Neural progenitor cell (in vitro differentiated cells): ENCODE data around the gene DPYSL5. TPM values are rescaled to one million over a fixed set of nuclear protein-coding genes. Genes with fewer than 3 reads are reported as not detected.

Experiments used
- DNase-seq: peaks from one replicate; pipeline ENCODE4 v3.0.0-alpha.2; 2016; ENCODE audit warnings: low spot score
- H2AFZ ChIP-seq: fragments of 200-600 bp; sonication (generic); replicated peaks from 2 replicates; pipeline ENCODE4 v1.6.1; 2016; ENCODE audit warnings: antibody characterized with exemption
- H3F3A ChIP-seq: fragments of 200-600 bp; sonication (generic); 2 replicates; pipeline ENCODE4 v1.6.1; 2016; ENCODE audit warnings: antibody characterized with exemption, low read depth
- H3K27ac ChIP-seq: fragments of 200-600 bp; sonication (generic); 2 replicates; pipeline ENCODE4 v1.5.1; 2016; ENCODE audit warnings: mild to moderate bottlenecking
- H3K27me3 ChIP-seq: fragments of 200-600 bp; sonication (generic); 2 replicates; pipeline ENCODE4 v1.6.1; 2016; ENCODE audit warnings: mild to moderate bottlenecking, moderate library complexity
- H3K36me3 ChIP-seq: fragments of 200-600 bp; sonication (generic); 2 replicates; pipeline ENCODE4 v1.5.1; 2016
- H3K4me1 ChIP-seq: fragments of 200-600 bp; sonication (generic); 2 replicates; pipeline ENCODE4 v1.6.1; 2016; ENCODE audit warnings: mixed run types
- H3K4me2 ChIP-seq: fragments of 200-600 bp; sonication (generic); 2 replicates; pipeline ENCODE4 v1.6.1; 2016
- H3K4me3 ChIP-seq: fragments of 200-600 bp; sonication (generic); 2 replicates; pipeline ENCODE4 v1.5.1; 2016
- H3K79me2 ChIP-seq: fragments of 200-600 bp; sonication (generic); 2 replicates; pipeline ENCODE4 v1.6.1; 2016; ENCODE audit warnings: low read depth
- H3K9ac ChIP-seq: fragments of 200-600 bp; sonication (generic); 2 replicates; pipeline ENCODE4 v1.6.1; 2016
- H3K9me3 ChIP-seq: fragments of 200-600 bp; sonication (generic); 2 replicates; pipeline ENCODE4 v1.5.1; 2016; ENCODE audit warnings: low read depth
- H4K20me1 ChIP-seq: fragments of 200-600 bp; sonication (generic); 2 replicates; pipeline ENCODE4 v1.6.1; 2016; ENCODE audit warnings: low read depth
- H3K27ac Mint-ChIP-seq: 3 replicates; pipeline ENCODE4 v1.8.0; 2021; ENCODE audit warnings: mixed read lengths
- H3K27me3 Mint-ChIP-seq: 2 replicates; pipeline ENCODE4 v1.8.0; 2022; ENCODE audit warnings: low read depth, mild to moderate bottlenecking, inconsistent platforms, moderate library complexity, mixed read lengths; ENCODE audit not compliant: insufficient read depth
- H3K36me3 Mint-ChIP-seq: 3 replicates; pipeline ENCODE4 v1.8.0; 2021; ENCODE audit warnings: mixed read lengths
- H3K4me1 Mint-ChIP-seq: 3 replicates; pipeline ENCODE4 v1.8.0; 2021; ENCODE audit warnings: mixed read lengths
- H3K4me3 Mint-ChIP-seq: 3 replicates; pipeline ENCODE4 v1.8.0; 2021; ENCODE audit warnings: mild to moderate bottlenecking, moderate library complexity, mixed read lengths
- H3K9me3 Mint-ChIP-seq: 3 replicates; pipeline ENCODE4 v1.8.0; 2020; ENCODE audit warnings: mixed read lengths
- EZH2 ChIP-seq: fragments of 200-600 bp; sonication (generic); IDR thresholded peaks from 2 replicates; pipeline ENCODE4 v1.6.1; 2017; ENCODE audit warnings: antibody characterized with exemption, mild to moderate bottlenecking, moderate library complexity
- EZH2phosphoT487 ChIP-seq: fragments of 200-600 bp; sonication (generic); IDR thresholded peaks from 2 replicates; pipeline ENCODE4 v1.6.1; 2017; ENCODE audit warnings: antibody characterized with exemption
- total RNA-seq: library from RNA; depleted of rRNA; stranded (reverse); fragments of >200 nt; gene quantifications from 2 replicates; pipeline ENCODE4 v1.2.3, GENCODE V29; 2015; ENCODE audit warnings: low replicate concordance
- TF ChIP-seq, protein P1 (sequence below): fragments of 200-600 bp; sonication (generic); IDR thresholded peaks from 2 replicates; pipeline ENCODE4 v1.5.1; 2017; ENCODE audit warnings: antibody characterized with exemption, mild to moderate bottlenecking

DPYSL5 gene
- total RNA-seq, 1 donor from 2014 or later: 46.3 TPM

- Mint-ChIP-seq H3K4me3 (no peak overlapping the region), H3K36me3 (peaks cover 38% of the 10 kb centered on the region), H3K27ac (no peak overlapping the region), H3K27me3 (peaks cover 8% of the 10 kb centered on the region), H3K4me1 (no peaks in the 10 kb centered on the region), H3K9me3 (no peaks in the 10 kb centered on the region)
- no peak for DNase-seq
- Histone ChIP-seq H3K27ac (no peak overlapping the region), H3K36me3 (no peaks in the 10 kb centered on the region), H3K9ac (no peak overlapping the region), H3K79me2 (no peaks in the 10 kb centered on the region), H4K20me1 (peaks cover 46% of the 10 kb centered on the region), H3K27me3 (no peaks in the 10 kb centered on the region), H3K4me1 (no peaks in the 10 kb centered on the region), H3K4me2 (no peak overlapping the region), H3K9me3 (no peaks in the 10 kb centered on the region), H2AFZ (no peak overlapping the region), H3F3A (peaks cover 6% of the 10 kb centered on the region), H3K4me3 (no peak overlapping the region)
- TF ChIP-seq, protein P1, sequence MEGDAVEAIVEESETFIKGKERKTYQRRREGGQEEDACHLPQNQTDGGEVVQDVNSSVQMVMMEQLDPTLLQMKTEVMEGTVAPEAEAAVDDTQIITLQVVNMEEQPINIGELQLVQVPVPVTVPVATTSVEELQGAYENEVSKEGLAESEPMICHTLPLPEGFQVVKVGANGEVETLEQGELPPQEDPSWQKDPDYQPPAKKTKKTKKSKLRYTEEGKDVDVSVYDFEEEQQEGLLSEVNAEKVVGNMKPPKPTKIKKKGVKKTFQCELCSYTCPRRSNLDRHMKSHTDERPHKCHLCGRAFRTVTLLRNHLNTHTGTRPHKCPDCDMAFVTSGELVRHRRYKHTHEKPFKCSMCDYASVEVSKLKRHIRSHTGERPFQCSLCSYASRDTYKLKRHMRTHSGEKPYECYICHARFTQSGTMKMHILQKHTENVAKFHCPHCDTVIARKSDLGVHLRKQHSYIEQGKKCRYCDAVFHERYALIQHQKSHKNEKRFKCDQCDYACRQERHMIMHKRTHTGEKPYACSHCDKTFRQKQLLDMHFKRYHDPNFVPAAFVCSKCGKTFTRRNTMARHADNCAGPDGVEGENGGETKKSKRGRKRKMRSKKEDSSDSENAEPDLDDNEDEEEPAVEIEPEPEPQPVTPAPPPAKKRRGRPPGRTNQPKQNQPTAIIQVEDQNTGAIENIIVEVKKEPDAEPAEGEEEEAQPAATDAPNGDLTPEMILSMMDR: no peak
- TF ChIP-seq EZH2 (no peak), EZH2phosphoT487 (no peak)
These were observed 88.9 kb downstream of the DPYSL5 start for GRCh38 chr2:26936855-26937254.

DNA sequence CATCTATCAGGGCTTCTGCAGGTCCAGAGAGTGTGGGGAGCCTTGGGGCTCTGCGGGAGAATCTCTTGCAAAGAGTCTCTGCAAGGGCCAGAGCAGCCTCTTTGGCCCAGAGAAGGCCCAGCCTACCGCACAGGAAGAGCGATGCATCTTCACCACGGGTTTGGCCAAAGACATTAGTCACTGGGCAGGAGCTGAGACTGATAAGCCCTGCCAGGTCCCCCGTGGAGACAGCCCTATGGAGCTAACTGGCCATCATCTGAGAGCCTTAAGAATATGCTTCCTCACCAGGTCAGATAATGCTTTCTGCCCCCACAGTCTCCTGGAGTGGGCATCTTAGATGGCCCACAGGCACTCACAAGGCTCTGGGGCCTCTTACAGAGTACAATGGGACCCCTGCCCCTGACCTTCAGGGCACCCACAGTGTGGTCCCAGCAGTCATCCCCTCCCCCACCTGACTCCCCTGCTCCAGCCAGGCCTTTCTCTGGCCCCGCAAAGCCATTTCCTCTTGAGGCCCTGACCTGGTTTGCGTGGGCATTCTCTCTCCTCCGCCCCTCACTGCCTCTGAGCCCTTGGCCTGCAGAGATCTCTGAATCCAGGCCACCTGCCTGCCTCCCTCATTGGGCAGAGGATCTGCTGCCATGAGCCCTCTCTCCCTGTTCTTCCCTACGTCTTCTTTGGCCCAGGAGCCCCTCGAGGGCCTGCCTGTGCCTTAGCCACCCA is 90.6 kb downstream of the DPYSL5 start:
- Mint-ChIP-seq H3K27me3 (peaks cover 10% of the 10 kb centered on the region), H3K36me3 (peaks cover 47% of the 10 kb centered on the region), H3K4me1 (peaks cover 5% of the 10 kb centered on the region), H3K4me3 (no peak overlapping the region), H3K9me3 (no peaks in the 10 kb centered on the region), H3K27ac (peak overlapping the region; percentile 54)
- peaks cover 12% of the 10 kb centered on the region for H3F3A ChIP-seq
- H3K4me1 ChIP-seq: no peaks in the 10 kb centered on the region
- no peak for DNase-seq
- H3K36me3 ChIP-seq: no peaks in the 10 kb centered on the region
- TF ChIP-seq, protein P1: no peak
- TF ChIP-seq EZH2phosphoT487: no peak
- no peak for TF ChIP-seq EZH2
- no peak overlapping the region for H3K4me2 ChIP-seq
- no peak overlapping the region for H3K4me3 ChIP-seq
- peaks cover 53% of the 10 kb centered on the region for H4K20me1 ChIP-seq
- no peaks in the 10 kb centered on the region for H3K79me2 ChIP-seq
- H3K27me3 ChIP-seq: no peaks in the 10 kb centered on the region
- H2AFZ ChIP-seq: no peak overlapping the region
- H3K27ac ChIP-seq: no peak overlapping the region
- H3K9me3 ChIP-seq: no peaks in the 10 kb centered on the region
- no peak overlapping the region for H3K9ac ChIP-seq

- Mint-ChIP-seq H3K27me3 (peaks cover 9% of the 10 kb centered on the region), H3K4me1 (peaks cover 5% of the 10 kb centered on the region), H3K36me3 (peaks cover 39% of the 10 kb centered on the region), H3K27ac (no peak overlapping the region), H3K9me3 (no peaks in the 10 kb centered on the region), H3K4me3 (no peak overlapping the region)
- no peaks in the 10 kb centered on the region for H3K36me3 ChIP-seq
- DNase-seq: no peak
- TF ChIP-seq, protein P1: no peak
- TF ChIP-seq EZH2 (no peak), EZH2phosphoT487 (no peak)
- H3K27me3 ChIP-seq: no peaks in the 10 kb centered on the region
- peaks cover 12% of the 10 kb centered on the region for H3F3A ChIP-seq
- H4K20me1 ChIP-seq: peaks cover 63% of the 10 kb centered on the region
- no peak overlapping the region for H3K9ac ChIP-seq
- H3K79me2 ChIP-seq: no peaks in the 10 kb centered on the region
- no peak overlapping the region for H3K27ac ChIP-seq
- no peak overlapping the region for H2AFZ ChIP-seq
- H3K4me2 ChIP-seq: no peak overlapping the region
- no peaks in the 10 kb centered on the region for H3K4me1 ChIP-seq
- no peaks in the 10 kb centered on the region for H3K9me3 ChIP-seq
- H3K4me3 ChIP-seq: no peak overlapping the region
These were observed 92.1 kb downstream of the DPYSL5 start for GRCh38 chr2:26940001-26940400.
